ENCODE data around the gene ARIH2. TPM values are rescaled to one million over a fixed set of nuclear protein-coding genes. Genes with fewer than 3 reads are reported as not detected.
A peak's percentile ranks its signal among the peaks of the same experiment; 100 is the strongest.

ARIH2 gene
- total RNA-seq, 1 experiment from 2014 or later, result 77.0 TPM

- no peaks in the 10 kb centered on the region for H3K9me3 ChIP-seq (ENCODE audit: control insufficient read depth, insufficient read depth, low read depth, low read length)
- peaks cover 8% of the 10 kb centered on the region for H3K4me1 ChIP-seq (ENCODE audit: control insufficient read depth, insufficient read depth, low read length)
- in situ Hi-C loops (cut with HindIII; ENCODE audit: low pct_unique_long_range_greater_than_20kb, low sequenced_read_pairs), result no loop called here
- H3K36me3 ChIP-seq (ENCODE audit: control insufficient read depth, insufficient read depth, low read length), result no peaks in the 10 kb centered on the region; the same call in 1 of the 2 replicates
- intact Hi-C loops (cut with micrococcal nuclease; ENCODE audit: unreplicated experiment), result no loop called here
- ATAC-seq (no peak), DNase-seq (ENCODE audit: low read depth, low spot score) (no peak)
- BruUV-seq (replicated peaks), result no TSS peak
- ChIA-PET POLR2A (no interaction called here), CTCF (no interaction called here)
- no peaks in the 10 kb centered on the region for H3K27me3 ChIP-seq (ENCODE audit: control insufficient read depth, insufficient read depth, low read length)
- peak; percentile 55; the same call in 1 of the 2 replicates for TF ChIP-seq POLR2AphosphoS5 (IDR thresholded peaks at IDR 0.05; ENCODE audit: low read depth, low read length)
- TF ChIP-seq, protein P1, sequence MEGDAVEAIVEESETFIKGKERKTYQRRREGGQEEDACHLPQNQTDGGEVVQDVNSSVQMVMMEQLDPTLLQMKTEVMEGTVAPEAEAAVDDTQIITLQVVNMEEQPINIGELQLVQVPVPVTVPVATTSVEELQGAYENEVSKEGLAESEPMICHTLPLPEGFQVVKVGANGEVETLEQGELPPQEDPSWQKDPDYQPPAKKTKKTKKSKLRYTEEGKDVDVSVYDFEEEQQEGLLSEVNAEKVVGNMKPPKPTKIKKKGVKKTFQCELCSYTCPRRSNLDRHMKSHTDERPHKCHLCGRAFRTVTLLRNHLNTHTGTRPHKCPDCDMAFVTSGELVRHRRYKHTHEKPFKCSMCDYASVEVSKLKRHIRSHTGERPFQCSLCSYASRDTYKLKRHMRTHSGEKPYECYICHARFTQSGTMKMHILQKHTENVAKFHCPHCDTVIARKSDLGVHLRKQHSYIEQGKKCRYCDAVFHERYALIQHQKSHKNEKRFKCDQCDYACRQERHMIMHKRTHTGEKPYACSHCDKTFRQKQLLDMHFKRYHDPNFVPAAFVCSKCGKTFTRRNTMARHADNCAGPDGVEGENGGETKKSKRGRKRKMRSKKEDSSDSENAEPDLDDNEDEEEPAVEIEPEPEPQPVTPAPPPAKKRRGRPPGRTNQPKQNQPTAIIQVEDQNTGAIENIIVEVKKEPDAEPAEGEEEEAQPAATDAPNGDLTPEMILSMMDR (IDR thresholded peaks at IDR 0.05), result no peak
- no peak for TF ChIP-seq SIN3A (IDR thresholded peaks at IDR 0.05; ENCODE audit: borderline replicate concordance, insufficient read depth, low read depth, low read length)
- H3K27ac ChIP-seq (ENCODE audit: low read length), result no peak overlapping the region
- no peak overlapping the region for H3K4me3 ChIP-seq (ENCODE audit: low read depth in 2 of 2, low read length in 2 of 2)
Measured at GRCh38 chr3:49015072-49015471, 96.4 kb downstream of the ARIH2 start.

DNA sequence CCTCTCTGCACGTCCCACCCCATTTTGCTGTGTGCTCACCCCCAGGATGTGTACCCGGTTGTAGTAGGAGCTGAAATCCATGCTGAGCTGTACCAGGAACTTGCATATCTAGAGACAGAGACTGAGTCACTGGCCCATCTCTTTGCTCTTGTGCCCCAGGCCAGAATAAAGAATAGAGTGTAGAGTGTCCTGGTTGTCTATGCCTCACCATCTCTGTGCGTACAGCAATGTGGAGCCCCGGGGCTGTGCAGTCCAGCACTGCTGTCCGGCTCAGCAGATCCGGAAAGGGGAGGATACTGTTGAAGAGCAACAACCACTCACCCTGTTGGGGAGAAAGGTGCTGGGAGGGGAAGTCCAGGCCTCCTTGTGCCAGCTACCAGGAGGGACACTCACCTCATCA lies 97.1 kb downstream of the ARIH2 start:
- H3K36me3 ChIP-seq (ENCODE audit: control insufficient read depth, insufficient read depth, low read length), result peaks cover 2% of the 10 kb centered on the region; the same call in 1 of the 2 replicates
- no peak for DNase-seq (ENCODE audit: low read depth, low spot score)

More for the DNA sequence above, 97.1 kb downstream of the ARIH2 start:
- intact Hi-C loops (cut with micrococcal nuclease; ENCODE audit: unreplicated experiment) (no loop called here), in situ Hi-C loops (cut with HindIII; ENCODE audit: low pct_unique_long_range_greater_than_20kb, low sequenced_read_pairs) (no loop called here)
- POLR2A ChIA-PET, result interaction anchor here (1.1 kb wide), 1 partner anchor 9 kb away, joined by 4 read pairs; the partner anchor contains the start of gene WDR6
- no peaks in the 10 kb centered on the region for H3K27me3 ChIP-seq (ENCODE audit: control insufficient read depth, insufficient read depth, low read length)
- no peaks in the 10 kb centered on the region for H3K9me3 ChIP-seq (ENCODE audit: control insufficient read depth, insufficient read depth, low read depth, low read length)
- BruUV-seq (replicated peaks), result no TSS peak
- no peak overlapping the region for H3K27ac ChIP-seq (ENCODE audit: low read length)
- CTCF ChIA-PET, result interaction anchor here (0.6 kb wide), 1 partner anchor 9 kb away, joined by 3 read pairs; the partner anchor contains the start of gene WDR6
- peaks cover 8% of the 10 kb centered on the region for H3K4me1 ChIP-seq (ENCODE audit: control insufficient read depth, insufficient read depth, low read length)
- ATAC-seq, result no peak
- no peak overlapping the region for H3K4me3 ChIP-seq (ENCODE audit: low read depth in 2 of 2, low read length in 2 of 2)
- TF ChIP-seq SIN3A (IDR thresholded peaks at IDR 0.05; ENCODE audit: borderline replicate concordance, insufficient read depth, low read depth, low read length) (no peak), TCF7L2 (IDR thresholded peaks at IDR 0.05; ENCODE audit: low read depth, low read length) (no peak), POLR2AphosphoS5 (IDR thresholded peaks at IDR 0.05; ENCODE audit: low read depth, low read length) (no peak)
- TF ChIP-seq, protein P1 (IDR thresholded peaks at IDR 0.05), result no peak
- TF ChIP-seq, protein P2, sequence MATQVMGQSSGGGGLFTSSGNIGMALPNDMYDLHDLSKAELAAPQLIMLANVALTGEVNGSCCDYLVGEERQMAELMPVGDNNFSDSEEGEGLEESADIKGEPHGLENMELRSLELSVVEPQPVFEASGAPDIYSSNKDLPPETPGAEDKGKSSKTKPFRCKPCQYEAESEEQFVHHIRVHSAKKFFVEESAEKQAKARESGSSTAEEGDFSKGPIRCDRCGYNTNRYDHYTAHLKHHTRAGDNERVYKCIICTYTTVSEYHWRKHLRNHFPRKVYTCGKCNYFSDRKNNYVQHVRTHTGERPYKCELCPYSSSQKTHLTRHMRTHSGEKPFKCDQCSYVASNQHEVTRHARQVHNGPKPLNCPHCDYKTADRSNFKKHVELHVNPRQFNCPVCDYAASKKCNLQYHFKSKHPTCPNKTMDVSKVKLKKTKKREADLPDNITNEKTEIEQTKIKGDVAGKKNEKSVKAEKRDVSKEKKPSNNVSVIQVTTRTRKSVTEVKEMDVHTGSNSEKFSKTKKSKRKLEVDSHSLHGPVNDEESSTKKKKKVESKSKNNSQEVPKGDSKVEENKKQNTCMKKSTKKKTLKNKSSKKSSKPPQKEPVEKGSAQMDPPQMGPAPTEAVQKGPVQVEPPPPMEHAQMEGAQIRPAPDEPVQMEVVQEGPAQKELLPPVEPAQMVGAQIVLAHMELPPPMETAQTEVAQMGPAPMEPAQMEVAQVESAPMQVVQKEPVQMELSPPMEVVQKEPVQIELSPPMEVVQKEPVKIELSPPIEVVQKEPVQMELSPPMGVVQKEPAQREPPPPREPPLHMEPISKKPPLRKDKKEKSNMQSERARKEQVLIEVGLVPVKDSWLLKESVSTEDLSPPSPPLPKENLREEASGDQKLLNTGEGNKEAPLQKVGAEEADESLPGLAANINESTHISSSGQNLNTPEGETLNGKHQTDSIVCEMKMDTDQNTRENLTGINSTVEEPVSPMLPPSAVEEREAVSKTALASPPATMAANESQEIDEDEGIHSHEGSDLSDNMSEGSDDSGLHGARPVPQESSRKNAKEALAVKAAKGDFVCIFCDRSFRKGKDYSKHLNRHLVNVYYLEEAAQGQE (IDR thresholded peaks at IDR 0.05; ENCODE audit: insufficient read depth in 1 of 2, low read depth in 2 of 2, low read length in 1 of 2), result no peak
